Endometrial microvascular endothelial cells (primary cell): Measurements from ENCODE around the gene STING1. TPM values are rescaled to one million over a fixed set of nuclear protein-coding genes. Genes with fewer than 3 reads are reported as not detected.

Source experiments
- in situ Hi-C: cut with HindIII; loops from 2 replicates; pipeline ENCODE4 v1.10.0; 2017; ENCODE audit warnings: low sequenced_read_pairs, low pct_unique_long_range_greater_than_20kb; ENCODE audit errors: inconsistent ontology term
- total RNA-seq: library from RNA; depleted of rRNA; stranded (reverse); fragments of >200 nt; gene quantifications from one replicate; pipeline ENCODE4 v1.2.3, GENCODE V29; 2015; ENCODE audit errors: inconsistent ontology term

Gene STING1
- total RNA-seq, 1 donor from 2014 or later, result 37.6 TPM

GRCh38 chr5:139473105-139473504 lies 9.5 kb downstream of the STING1 start:
- in situ Hi-C loops, result no loop called here

DNA sequence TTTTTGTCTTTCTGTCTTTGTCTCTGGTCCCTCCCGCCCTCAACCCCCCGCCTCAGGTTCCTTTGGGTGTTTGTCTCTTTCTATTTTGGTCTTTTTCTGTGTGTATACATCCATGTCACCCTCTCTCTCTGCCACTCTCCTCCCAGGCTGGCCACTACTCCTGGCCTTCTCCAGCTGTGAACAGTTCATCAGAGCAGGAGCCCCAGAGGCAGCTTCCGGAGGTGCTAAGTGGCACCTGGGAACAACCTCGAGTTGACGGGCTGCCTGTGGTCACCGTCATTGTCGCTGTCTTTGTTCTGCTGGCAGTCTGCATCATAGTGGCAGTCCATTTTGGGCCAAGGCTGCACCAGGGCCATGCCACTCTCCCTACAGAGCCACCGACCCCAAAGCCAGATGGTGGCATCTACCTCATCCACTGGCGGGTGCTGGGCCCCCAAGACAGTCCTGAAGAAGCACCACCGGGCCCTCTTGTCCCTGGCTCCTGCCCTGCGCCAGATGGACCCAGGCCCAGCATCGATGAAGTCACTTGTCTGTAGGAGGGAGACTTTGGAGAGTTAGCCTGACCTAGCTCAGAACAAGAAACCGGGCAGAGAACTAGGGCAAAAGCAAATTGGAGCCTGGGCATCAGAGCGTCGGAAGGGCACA lies 10.1 kb downstream of the STING1 start:
- in situ Hi-C loops, result no loop called here

DNA sequence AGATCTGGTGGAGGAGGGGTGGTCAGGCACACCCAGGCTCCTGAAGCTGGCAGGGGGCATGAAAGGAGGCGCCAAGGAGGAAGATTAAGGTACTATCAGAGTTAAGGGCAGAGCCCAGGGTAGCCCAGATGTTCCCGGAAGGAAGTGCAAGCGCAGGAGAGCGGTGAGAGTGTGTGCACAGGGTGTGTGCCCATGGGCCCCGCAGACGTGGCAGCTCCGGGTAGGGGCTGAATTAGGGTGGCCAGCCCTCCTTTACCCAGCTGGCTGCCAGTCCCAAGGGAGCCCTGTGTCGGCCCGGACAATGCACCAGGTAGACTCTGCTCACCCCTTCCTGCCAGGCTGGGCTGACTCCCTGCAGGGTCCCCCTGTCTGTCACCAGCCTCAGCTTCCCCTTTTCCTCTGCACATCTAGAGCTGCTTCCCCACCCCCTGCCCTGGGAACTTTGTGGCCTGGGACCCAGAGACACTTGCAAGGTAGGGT lies 11.7 kb downstream of the STING1 start, which contains the start of gene SMIM33:
TSS of gene SMIM33 (plus strand) at position 184 of the 480 bp plus-strand sequence. CDS start at position 302, 118 bp downstream.
- in situ Hi-C loops, result no loop called here

- in situ Hi-C loops, result no loop called here
Measured at GRCh38 chr5:139468421-139468931, 14.1 kb downstream of the STING1 start.

DNA sequence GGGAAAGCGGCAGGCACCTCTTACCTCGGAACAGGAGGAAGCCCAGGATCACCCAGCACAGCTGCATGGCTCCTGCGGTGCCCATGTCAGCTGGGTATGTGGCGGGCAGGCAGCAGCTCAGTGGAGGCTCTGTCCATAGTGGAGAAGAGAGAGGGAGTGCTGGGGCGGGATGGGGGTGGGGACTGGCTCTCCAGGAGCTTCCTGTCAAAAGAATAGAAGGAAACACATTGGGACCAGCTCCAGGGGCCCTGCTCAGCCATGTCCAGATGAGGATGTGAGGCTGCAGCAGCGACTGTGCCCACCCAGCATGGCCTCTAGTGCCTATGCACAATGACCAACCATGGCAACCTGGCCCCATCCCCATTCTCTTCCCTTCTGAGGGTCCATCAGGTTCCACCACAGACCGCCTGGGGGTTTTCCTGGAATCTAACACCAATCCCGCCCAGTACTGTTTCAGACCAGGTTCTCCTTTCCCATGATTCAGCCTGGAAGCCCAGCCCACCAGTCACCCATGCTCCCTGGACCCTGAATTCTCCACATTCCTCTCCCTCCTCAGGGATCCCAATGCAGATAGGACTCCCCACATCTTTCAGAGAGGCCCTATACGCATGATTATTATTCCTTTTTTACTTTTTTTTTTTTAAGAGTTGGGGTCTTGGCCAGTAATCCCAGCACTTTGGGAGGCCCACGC lies 19.8 kb downstream of the STING1 start, which contains the start of gene ECSCR:
TSS of gene ECSCR (minus strand) at position 158 of the 691 bp plus-strand sequence. CDS start at position 85, 73 bp downstream.
- in situ Hi-C loops, result no loop called here

DNA sequence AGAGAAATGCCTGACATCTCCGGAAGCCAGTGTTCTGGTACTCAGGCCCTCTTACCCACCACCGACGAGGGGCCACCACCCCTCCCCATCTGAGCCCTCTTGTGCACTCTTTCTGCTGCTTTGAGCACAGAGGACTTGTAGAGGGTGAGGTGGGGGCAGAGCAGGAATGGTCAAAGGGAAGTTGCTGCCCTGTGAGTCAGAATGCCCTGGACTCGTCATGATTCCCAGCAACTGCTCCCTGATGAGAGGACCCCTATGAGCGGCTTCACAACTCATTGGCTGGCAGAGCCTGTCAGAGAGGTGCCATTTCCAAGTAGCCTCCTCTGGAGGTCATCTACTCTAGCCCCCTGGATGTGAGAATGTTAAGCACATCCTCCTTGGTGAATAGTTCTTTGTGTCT lies 20.9 kb downstream of the STING1 start:
- in situ Hi-C loops, result no loop called here

DNA sequence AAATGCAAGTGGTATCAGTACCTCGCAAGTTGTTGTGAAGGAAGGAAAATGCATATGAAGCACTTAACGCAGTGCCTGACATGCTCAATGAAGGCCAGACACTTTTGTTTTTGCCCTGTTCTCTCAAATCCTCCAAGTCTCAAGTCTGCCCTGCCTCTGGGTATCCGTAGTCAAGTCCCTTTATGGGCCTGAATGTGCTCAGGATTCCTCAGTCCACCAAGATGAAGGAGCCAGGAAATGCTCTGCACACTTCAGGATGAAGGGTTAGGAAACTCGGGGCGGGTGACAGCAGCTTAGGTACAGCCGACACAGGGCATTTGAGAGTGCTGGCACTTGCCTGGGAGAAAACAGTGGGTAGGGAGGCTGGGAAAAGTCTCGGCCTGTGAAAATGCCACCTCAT lies 21.4 kb downstream of the STING1 start:
- in situ Hi-C loops, result no loop called here

- in situ Hi-C loops, result no loop called here
Measured at GRCh38 chr5:139460455-139460854, 22.1 kb downstream of the STING1 start.

DNA sequence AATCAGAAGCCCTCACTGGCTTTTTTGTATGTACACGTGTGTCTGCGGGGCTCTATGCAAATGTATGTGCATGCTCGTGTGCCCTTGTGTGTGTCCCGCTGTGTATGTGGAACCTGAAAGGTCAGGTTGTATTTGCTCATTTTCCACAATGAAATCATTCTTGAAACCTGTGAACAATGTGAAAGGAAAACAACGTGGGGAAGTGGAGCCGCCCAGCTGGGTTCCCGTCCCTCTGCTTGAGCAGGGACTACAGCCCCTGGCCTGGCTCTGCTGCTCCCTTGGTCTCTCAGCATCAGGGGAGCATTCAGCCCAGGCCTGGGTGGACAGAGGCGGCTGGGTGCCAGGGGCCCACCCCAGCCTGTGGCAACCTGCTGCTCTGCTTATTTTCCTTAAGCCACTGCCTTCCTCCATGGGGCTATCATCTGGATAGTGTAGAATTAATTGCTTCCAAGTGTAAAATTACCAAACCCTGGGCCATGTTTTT lies 23.1 kb downstream of the STING1 start:
- in situ Hi-C loops, result no loop called here

GRCh38 chr5:139458580-139459407 lies 23.8 kb downstream of the STING1 start:
- in situ Hi-C loops, result no loop called here

- in situ Hi-C loops, result no loop called here
Measured at GRCh38 chr5:139457653-139458306, 24.8 kb downstream of the STING1 start.

GRCh38 chr5:139457241-139457640 lies 25.3 kb downstream of the STING1 start:
- in situ Hi-C loops, result no loop called here

GRCh38 chr5:139456776-139457175 lies 25.8 kb downstream of the STING1 start:
- in situ Hi-C loops, result no loop called here

GRCh38 chr5:139454568-139455290 lies 27.8 kb downstream of the STING1 start:
- in situ Hi-C loops, result no loop called here

DNA sequence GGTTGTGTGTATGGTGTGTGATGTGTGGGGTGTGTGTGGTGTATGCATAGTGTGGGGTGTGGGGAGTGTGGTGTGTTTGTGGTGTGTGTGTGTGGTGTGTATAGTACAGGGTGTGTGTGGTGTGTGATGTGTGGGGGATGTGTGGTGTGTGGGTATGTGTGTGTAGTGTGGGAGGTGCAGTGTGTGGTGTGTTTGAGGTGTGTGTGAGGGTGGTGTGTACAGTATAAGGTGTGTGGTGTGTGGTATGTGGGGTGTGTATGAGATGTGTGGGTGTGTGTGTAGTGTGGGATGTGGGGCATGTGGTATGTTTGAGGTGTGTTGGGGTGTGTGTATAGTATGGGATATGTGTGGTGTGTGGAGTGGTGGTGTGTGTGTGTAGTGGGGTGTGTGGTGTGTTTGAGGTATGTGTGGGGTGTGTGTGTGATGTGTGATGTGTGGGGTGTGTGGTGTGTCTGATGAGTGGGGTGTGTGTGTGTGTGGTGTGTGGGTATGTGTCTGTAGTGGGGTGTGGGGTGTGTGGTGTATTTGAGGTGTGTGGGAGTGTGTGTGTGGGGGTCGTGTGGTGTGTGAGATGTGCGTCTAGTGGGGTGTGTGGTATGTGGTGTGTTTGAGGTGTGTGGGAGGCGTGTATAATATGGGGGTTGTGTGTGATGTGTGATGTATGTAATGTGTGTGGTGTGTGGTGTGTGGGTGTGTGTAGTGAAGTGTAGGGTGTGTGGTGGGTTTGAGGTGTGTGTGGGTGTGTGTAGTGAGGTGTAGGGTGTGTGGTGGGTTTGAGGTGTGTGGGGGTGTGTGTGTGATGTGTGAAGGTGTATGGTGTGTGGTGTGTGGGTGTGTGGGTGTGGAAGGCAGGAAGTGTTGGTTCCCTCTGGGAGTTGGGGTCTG lies 28.6 kb downstream of the STING1 start:
- in situ Hi-C loops, result no loop called here

- in situ Hi-C loops, result no loop called here
Measured at GRCh38 chr5:139451878-139452660, 30.5 kb downstream of the STING1 start.
